Tibial artery (tissue), 4 donors: ENCODE measurements around the gene AK2.

Source experiments
- DNase-seq, 2 donors: peaks; one replicate each; pipeline ENCODE4 v3.0.0-alpha.2; 2019
- H3K27ac ChIP-seq, 2 donors: fragments of 200-600 bp; sonication (generic) in 1 of 2; 1 replicate in 1 of 2; 2 replicates in 1 of 2; pipeline ENCODE4 v1.5.1; 2018 to 2019; ENCODE audit warnings: mild to moderate bottlenecking in 1 of 2
- H3K27me3 ChIP-seq, 2 donors: fragments of 200-600 bp; sonication (generic) in 1 of 2; one replicate each; pipeline versions ENCODE4 v1.5.1 to v1.6.0; 2016 to 2019
- H3K36me3 ChIP-seq, 3 donors: fragments of 200-600 bp; sonication (generic) in 2 of 3; one replicate each; pipeline ENCODE4 v1.5.1; 2016 to 2019; ENCODE audit warnings: mild to moderate bottlenecking in 2 of 3
- H3K4me1 ChIP-seq, 4 donors: fragments of 200-600 bp; sonication (generic) in 2 of 4; 1 replicate in 3 of 4; 2 replicates in 1 of 4; pipeline ENCODE4 v1.5.1; 2016 to 2019
- H3K4me3 ChIP-seq, 2 donors: fragments of 200-600 bp; sonication (generic) in 1 of 2; 1 replicate in 1 of 2; 2 replicates in 1 of 2; pipeline ENCODE4 v1.5.1; 2018 to 2019; ENCODE audit warnings: mild to moderate bottlenecking in 2 of 2
- H3K9me3 ChIP-seq, 3 donors: fragments of 200-600 bp; sonication (generic) in 1 of 3; one replicate each; pipeline ENCODE4 v1.5.1; 2016 to 2019
- intact Hi-C: fragments of 100-400 bp; cut with DNase I; formaldehyde crosslinking; loops from one replicate; pipeline ENCODE4 v1.15.0; 2023; ENCODE audit warnings: low total_unique reads
- TF ChIP-seq, protein P1 (sequence below), 2 experiments: fragments of 200-600 bp in 1 of 2; fragments of 450-650 bp in 1 of 2; IDR thresholded peaks; one replicate each; pipeline ENCODE4 v1.5.1; 2017 to 2019; ENCODE audit warnings: antibody characterized with exemption in 2 of 2, mild to moderate bottlenecking in 1 of 2, moderate library complexity in 1 of 2

The AK2 gene

DNA sequence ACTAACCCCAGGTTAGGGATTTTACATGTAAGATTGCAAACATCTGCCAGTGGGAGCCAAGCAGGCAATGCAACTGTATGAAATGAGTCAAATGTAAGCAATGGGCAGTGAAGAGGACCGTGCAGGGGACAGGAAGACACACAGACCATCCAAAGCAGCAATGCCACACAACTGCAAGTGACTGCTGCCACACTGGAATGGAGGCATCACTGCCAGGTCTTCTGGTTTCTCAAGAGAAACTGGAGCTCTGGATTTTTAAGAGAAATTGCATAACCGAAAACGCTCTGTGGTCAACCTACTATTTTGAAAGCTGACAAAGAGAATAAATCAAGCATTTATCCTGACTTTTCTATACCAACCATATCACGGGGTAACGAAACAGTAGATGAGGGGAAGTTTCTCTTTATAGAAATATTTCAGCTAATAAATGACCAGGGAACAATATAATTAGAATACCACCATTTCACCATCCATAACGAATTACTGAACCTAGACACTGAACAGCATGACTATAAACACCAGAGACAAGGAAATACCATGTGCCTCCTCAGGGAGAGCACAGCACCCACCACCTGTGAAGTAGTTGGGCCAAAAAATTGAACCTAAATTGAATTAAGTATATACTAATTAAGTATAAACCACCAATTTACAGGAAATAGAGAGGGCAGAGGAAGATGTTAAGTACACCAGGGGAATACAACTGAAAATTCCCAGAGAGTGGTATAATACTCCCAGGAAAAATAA, 4.4 kb downstream of the AK2 start:
- no peak for DNase-seq
- H3K27me3 ChIP-seq, result no peaks in the 10 kb centered on the region
- no peak overlapping the region for H3K4me3 ChIP-seq
- no peak overlapping the region for H3K27ac ChIP-seq
- TF ChIP-seq, protein P1, sequence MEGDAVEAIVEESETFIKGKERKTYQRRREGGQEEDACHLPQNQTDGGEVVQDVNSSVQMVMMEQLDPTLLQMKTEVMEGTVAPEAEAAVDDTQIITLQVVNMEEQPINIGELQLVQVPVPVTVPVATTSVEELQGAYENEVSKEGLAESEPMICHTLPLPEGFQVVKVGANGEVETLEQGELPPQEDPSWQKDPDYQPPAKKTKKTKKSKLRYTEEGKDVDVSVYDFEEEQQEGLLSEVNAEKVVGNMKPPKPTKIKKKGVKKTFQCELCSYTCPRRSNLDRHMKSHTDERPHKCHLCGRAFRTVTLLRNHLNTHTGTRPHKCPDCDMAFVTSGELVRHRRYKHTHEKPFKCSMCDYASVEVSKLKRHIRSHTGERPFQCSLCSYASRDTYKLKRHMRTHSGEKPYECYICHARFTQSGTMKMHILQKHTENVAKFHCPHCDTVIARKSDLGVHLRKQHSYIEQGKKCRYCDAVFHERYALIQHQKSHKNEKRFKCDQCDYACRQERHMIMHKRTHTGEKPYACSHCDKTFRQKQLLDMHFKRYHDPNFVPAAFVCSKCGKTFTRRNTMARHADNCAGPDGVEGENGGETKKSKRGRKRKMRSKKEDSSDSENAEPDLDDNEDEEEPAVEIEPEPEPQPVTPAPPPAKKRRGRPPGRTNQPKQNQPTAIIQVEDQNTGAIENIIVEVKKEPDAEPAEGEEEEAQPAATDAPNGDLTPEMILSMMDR (IDR thresholded peaks at IDR 0.05), result no peak
- no peaks in the 10 kb centered on the region for H3K9me3 ChIP-seq
- peaks cover 0 to 32% (median 21%) of the 10 kb centered on the region in 4 donors for H3K4me1 ChIP-seq
- peaks cover 0 to 30% (median 0%) of the 10 kb centered on the region in 3 donors for H3K36me3 ChIP-seq
- intact Hi-C loops, result no loop called here

DNA sequence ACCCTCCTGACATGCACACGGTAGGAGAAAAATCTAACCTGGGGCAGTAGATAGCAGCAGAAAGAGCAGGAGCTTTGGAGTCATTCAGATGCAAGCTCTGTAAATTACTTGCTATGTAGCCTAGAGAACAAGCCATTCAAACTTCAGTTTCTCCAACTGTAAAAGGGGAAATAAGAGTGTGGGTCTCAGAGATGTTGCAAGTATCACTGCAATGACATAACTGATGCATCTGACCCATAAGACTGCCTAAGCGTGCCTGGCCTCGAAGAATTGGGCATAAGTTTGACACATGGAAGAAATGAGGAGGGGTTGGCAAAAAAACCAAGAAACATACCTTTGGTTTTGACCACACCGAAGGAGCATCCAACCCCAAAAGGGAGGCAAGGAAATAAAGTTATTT, 5.2 kb downstream of the AK2 start:
- Histone ChIP-seq H3K9me3 (no peaks in the 10 kb centered on the region), H3K4me1 (peaks cover 0 to 32% (median 21%) of the 10 kb centered on the region in 4 donors), H3K27ac (no peak overlapping the region), H3K36me3 (peaks cover 0 to 30% (median 0%) of the 10 kb centered on the region in 3 donors), H3K27me3 (no peaks in the 10 kb centered on the region), H3K4me3 (no peak overlapping the region)
- intact Hi-C loops, result no loop called here
- TF ChIP-seq, protein P1 (IDR thresholded peaks at IDR 0.05), result no peak
- no peak for DNase-seq

DNA sequence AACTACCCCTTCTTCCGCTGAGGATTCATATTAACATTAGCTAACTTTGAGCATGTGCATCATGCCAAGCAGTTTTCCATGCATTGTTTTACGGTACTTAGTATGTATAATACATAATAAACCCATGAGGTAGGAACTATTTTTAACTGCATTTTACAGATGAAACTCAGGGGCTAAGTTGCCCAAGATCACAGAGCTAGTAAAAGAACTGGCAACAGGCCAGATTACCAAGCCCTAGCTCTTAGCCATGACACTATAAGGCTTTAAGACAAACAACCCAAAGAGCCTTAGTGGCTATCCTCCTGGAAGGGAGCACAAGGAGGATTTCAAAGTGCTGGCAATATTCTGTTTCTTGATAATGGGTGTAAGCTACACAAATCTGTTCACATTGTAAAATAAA, 6.1 kb downstream of the AK2 start:
- no peak overlapping the region for H3K27ac ChIP-seq
- H3K27me3 ChIP-seq, result no peaks in the 10 kb centered on the region
- peaks cover 0 to 25% (median 15%) of the 10 kb centered on the region in 4 donors for H3K4me1 ChIP-seq
- no peak for DNase-seq
- intact Hi-C loops, result no loop called here
- peaks cover 0 to 30% (median 0%) of the 10 kb centered on the region in 3 donors for H3K36me3 ChIP-seq
- no peak overlapping the region for H3K4me3 ChIP-seq
- no peaks in the 10 kb centered on the region for H3K9me3 ChIP-seq
- TF ChIP-seq, protein P1 (IDR thresholded peaks at IDR 0.05), result no peak

DNA sequence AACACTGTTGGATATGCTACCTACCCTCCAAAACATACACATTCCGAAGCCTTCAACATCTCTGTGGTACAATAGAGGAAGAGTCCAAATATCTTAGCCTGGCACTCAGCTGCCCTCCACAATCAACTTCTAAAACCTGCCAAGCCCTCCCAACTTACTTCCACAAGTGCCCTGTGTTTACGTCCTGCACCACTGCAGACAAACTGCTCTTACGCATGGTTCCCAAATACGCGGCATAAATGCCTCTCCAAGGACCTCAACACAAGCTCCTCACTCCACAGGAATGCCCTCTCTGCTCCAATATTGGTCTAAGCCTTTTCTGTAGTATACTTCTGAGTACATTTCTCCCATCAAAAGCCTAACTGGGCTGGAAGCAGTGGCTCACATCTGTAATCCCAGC, 6.8 kb downstream of the AK2 start:
- peaks cover 0 to 30% (median 0%) of the 10 kb centered on the region in 3 donors for H3K36me3 ChIP-seq
- peaks cover 0 to 18% (median 8%) of the 10 kb centered on the region in 4 donors for H3K4me1 ChIP-seq
- no peaks in the 10 kb centered on the region for H3K9me3 ChIP-seq
- TF ChIP-seq, protein P1 (IDR thresholded peaks at IDR 0.05), result no peak
- no peak overlapping the region for H3K27ac ChIP-seq
- intact Hi-C loops, result no loop called here
- no peak overlapping the region for H3K4me3 ChIP-seq
- no peaks in the 10 kb centered on the region for H3K27me3 ChIP-seq
- no peak for DNase-seq

DNA sequence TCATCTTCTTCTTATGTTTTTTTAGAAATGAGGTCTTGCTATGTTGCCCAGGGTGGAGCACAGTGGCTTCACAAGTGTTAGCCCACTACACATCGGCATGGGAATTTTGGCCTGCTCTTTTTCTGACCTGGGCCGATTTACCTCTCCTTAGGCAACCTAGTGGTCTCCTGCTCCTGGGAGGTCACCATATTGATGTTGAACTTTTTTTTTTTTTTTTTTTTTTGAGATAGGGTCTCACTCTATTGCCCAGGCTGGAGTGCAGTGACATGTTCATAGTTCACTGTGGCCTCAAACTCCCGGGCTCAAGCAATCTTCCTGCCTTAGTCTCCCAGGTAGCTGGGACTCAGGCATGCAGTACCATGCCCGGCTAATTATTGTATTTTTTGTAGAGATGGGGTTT, 7.5 kb downstream of the AK2 start:
- no peak for DNase-seq
- peaks cover 0 to 16% (median 6%) of the 10 kb centered on the region in 4 donors for H3K4me1 ChIP-seq
- TF ChIP-seq, protein P1 (IDR thresholded peaks at IDR 0.05), result no peak
- H3K9me3 ChIP-seq, result no peaks in the 10 kb centered on the region
- no peaks in the 10 kb centered on the region for H3K27me3 ChIP-seq
- peaks cover 2 to 32% (median 3%) of the 10 kb centered on the region in 3 donors for H3K36me3 ChIP-seq
- H3K4me3 ChIP-seq, result no peak overlapping the region
- H3K27ac ChIP-seq, result no peak overlapping the region
- intact Hi-C loops, result no loop called here
